Measurements from ENCODE around the gene BAG3.

BAG3 gene

GRCh38 chr10:119665901-119666708, 14.9 kb downstream of the BAG3 start:
- no peaks in the 10 kb centered on the region for H3K27me3 ChIP-seq (ENCODE audit: insufficient read depth, poor library complexity, severe bottlenecking)
- ATAC-seq (ENCODE audit: low read depth) (no peak), DNase-seq (ENCODE audit: low spot score) (no peak)
- peak overlapping the region; percentile 100 for H3K27ac ChIP-seq (ENCODE audit: poor library complexity, severe bottlenecking)
- TF ChIP-seq CTCF (IDR thresholded peaks at IDR 0.05; ENCODE audit: poor library complexity, severe bottlenecking) = no peak
- no peaks in the 10 kb centered on the region for H3K9me3 ChIP-seq (ENCODE audit: severe bottlenecking)
- peaks cover 70% of the 10 kb centered on the region for H3K4me1 ChIP-seq (ENCODE audit: insufficient read depth, poor library complexity, severe bottlenecking)
- peaks cover 41% of the 10 kb centered on the region for H3K36me3 ChIP-seq (ENCODE audit: low read depth)
- H3K4me3 ChIP-seq (ENCODE audit: severe bottlenecking) = no peak overlapping the region

GRCh38 chr10:119666709-119667004, 15.5 kb downstream of the BAG3 start:
- no peak for ATAC-seq (ENCODE audit: low read depth)
- Histone ChIP-seq H3K27ac (ENCODE audit: poor library complexity, severe bottlenecking) (peak overlapping the region; percentile 100), H3K4me3 (ENCODE audit: severe bottlenecking) (no peak overlapping the region), H3K9me3 (ENCODE audit: severe bottlenecking) (no peaks in the 10 kb centered on the region), H3K36me3 (ENCODE audit: low read depth) (peaks cover 41% of the 10 kb centered on the region), H3K4me1 (ENCODE audit: insufficient read depth, poor library complexity, severe bottlenecking) (peaks cover 76% of the 10 kb centered on the region), H3K27me3 (ENCODE audit: insufficient read depth, poor library complexity, severe bottlenecking) (no peaks in the 10 kb centered on the region)
- DNase-seq (ENCODE audit: low spot score) = no peak
- TF ChIP-seq CTCF (IDR thresholded peaks at IDR 0.05; ENCODE audit: poor library complexity, severe bottlenecking) = no peak

- Histone ChIP-seq H3K4me1 (ENCODE audit: insufficient read depth, poor library complexity, severe bottlenecking) (peaks cover 80% of the 10 kb centered on the region), H3K4me3 (ENCODE audit: severe bottlenecking) (no peak overlapping the region), H3K27me3 (ENCODE audit: insufficient read depth, poor library complexity, severe bottlenecking) (no peaks in the 10 kb centered on the region), H3K9me3 (ENCODE audit: severe bottlenecking) (no peaks in the 10 kb centered on the region), H3K36me3 (ENCODE audit: low read depth) (peaks cover 43% of the 10 kb centered on the region), H3K27ac (ENCODE audit: poor library complexity, severe bottlenecking) (peak overlapping the region; percentile 100)
- peak; percentile 95 for DNase-seq (ENCODE audit: low spot score)
- peak; percentile 9 for TF ChIP-seq CTCF (IDR thresholded peaks at IDR 0.05; ENCODE audit: poor library complexity, severe bottlenecking)
- ATAC-seq (ENCODE audit: low read depth) = peak; percentile 92
Measured at GRCh38 chr10:119667562-119668328, 16.6 kb downstream of the BAG3 start.

- no peak overlapping the region for H3K4me3 ChIP-seq (ENCODE audit: severe bottlenecking)
- ATAC-seq (ENCODE audit: low read depth) = no peak
- peaks cover 76% of the 10 kb centered on the region for H3K4me1 ChIP-seq (ENCODE audit: insufficient read depth, poor library complexity, severe bottlenecking)
- H3K27me3 ChIP-seq (ENCODE audit: insufficient read depth, poor library complexity, severe bottlenecking) = no peaks in the 10 kb centered on the region
- H3K36me3 ChIP-seq (ENCODE audit: low read depth) = peaks cover 50% of the 10 kb centered on the region
- H3K9me3 ChIP-seq (ENCODE audit: severe bottlenecking) = no peaks in the 10 kb centered on the region
- TF ChIP-seq CTCF (IDR thresholded peaks at IDR 0.05; ENCODE audit: poor library complexity, severe bottlenecking) = no peak
- no peak for DNase-seq (ENCODE audit: low spot score)
- peak overlapping the region; percentile 100 for H3K27ac ChIP-seq (ENCODE audit: poor library complexity, severe bottlenecking)
Measured at GRCh38 chr10:119668461-119668860, 17.3 kb downstream of the BAG3 start.
